Stimulated activated CD4-positive, alpha-beta T cell treated with anti-CD3 and anti-CD28 coated beads, Interleukin-1b, Interleukin-23, amount 100 ng/mL, for 4 hours (primary cell): ENCODE results near the gene OTOF.

Experiments
- DNase-seq, 2 donors: peaks; one replicate each; pipeline ENCODE4 v3.0.0-alpha.2; 2020; ENCODE audit warnings: low read depth in 2 of 2

OTOF gene

DNA sequence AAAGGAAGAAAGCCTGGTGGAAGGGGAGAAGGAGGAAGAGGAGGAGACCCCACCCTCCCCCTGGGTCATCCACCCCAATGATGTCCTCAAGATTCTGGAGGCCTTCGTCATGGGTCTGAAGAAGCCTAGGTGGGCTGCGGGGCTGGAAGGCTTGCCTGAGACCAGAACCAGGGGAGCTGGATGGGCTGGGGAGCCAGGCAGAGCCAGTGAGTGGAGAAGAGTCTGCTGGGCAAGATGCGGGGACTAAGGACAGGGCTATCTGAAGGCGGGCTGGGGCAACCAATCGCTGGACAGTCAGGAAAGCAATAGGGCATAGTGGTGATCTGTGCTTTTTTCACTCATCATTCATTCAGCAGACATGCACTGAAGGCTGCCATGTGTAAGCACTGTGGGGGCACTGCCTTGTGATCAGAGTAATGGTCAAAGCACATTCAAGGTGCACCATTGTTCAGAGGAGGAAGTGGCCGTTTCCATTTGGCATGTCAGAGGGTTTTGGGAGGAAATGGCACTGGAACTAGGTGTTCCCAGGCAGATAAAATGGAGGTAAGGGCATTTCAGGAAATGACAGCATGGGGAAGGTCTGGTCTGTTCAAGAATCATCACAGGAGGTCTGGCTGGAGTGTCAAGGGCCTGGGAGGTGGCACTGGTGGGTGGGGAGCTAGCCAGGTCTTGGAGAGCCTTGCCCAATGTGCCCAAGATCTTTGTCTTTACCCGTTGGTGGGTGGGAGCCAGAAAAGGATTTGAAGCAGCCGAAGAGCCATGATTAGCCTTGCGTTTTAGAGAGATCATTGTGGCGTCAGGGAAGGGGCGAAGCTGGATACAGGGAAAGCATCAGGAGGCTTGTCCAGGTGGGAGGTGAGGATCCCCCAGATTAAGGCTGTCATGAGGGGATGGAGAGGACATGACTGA, 24.2 kb downstream of the OTOF start:
- no peak for DNase-seq

DNA sequence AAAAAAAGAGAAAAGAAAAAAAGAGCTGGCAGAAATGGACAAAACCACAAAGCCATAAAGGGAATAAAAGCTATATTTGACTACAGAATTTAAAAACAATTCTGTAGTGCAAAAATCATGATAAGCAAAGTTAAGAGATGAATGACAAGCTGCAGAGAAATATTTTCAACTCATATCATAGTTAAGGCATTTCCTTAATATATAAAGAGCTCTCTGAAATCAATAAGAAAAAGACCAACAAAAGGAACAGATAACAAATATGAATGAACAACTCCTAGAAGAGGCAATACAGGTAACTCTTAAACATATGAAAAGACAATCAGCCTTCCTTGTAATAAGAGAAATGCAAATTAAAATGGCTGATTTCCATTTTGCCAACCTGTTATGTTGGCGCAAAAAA, 26.2 kb downstream of the OTOF start:
- DNase-seq = no peak

DNA sequence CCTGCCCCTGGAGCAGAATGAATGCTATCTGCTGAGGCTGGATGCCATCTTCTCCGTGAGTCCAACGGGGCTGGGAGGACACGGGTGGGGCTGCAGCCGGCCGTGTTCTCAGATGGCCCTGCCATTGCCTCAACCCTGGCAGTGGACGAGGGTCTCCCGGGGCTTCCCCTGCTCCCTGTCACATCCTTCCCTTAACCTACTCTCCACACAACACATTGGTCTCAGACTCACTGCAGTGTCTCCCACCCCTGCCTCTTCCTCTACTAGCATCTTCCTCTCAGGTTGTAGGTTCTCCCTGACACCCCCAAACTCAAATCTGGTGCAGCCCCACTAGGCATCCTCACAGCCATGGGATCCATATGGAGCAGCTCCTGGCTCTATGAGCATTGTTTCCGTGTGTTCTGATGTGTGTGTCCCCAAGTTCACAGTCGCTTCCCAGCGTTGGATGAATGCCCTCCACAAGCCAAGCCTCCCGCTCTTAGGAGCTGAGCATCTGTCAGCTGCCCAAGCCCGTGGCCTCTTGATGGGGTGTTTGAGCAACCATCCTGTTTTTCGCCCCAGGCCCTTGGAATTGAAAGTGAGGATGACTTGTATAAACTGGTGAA, 27.8 kb downstream of the OTOF start:
- DNase-seq = no peak

DNA sequence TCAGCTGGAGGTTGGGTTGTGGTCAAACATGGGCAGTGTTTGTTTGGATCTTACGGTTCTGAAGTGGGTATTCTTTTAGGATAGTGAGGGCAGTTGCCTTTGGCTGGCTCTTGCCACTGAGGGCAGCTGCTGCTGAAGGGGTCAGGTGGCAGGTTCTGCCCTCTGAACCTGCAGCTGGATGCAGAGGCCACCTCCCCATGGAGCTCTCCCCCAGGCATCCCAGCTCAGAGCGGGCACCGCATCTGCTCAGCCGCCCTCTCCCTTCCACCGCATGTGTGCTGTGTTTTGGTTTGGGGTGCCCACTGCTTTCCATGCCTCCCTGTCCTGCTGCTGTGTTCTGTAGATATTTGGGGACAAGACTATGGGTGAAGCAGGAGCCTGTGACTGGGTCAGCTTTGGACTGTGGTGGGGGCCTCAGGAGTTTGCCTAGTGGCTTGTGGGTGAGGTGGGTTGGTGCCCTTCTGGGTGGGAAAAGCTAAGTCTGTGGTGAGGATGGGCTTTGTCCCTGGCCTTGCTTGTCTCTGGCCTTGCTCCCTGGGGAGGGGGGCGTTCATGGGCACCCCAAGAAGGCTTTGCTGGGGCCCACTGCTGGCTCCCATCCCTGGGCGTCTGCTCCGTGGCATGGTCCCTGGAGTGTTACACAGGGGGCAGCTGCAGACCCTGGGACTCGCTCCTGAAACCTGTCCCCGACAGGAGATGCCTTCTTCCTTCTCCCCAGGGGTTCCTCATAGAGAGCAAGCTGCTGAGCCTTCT, 28.5 kb downstream of the OTOF start:
- no peak for DNase-seq

DNA sequence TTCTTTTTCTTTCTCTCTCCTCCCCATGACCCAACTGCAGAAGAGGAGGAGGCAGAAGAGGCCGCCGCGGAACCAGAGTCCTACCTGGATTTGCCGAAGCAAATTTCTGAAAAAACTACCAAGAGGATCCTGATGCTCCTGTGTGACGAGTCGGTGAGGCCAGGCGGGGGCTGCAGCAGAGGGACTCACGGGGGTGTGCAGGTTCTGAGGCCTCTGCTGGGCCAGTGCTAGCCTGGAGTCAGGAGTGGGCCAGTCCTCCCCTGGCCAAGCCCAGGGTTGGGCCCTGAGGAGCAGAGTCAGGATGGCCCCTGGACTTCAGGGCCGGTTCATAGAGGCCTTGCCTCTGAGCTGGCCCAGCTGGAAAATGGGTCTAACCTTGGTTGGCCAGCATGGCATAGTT, 29.3 kb downstream of the OTOF start:
- no peak for DNase-seq

DNA sequence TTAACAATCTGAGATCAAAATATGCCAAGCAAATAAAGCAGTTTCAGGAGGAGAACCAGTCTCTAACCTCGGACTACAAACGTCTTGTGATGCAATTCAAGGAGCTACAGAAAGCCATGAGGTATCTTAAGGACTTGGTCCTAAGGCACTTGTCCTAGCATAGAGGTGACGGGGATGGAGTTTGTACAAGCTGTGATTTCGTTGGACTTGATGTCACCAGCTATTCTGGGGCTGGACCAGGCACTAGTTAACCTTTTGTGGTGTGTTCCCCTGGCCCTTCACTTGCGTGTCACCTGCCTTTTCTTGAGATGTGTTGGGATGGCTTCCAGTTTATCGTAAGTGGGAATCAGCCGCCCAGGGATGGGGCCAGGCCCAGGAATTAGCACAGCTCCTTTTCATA, 33.7 kb downstream of the OTOF start:
- no peak for DNase-seq

DNA sequence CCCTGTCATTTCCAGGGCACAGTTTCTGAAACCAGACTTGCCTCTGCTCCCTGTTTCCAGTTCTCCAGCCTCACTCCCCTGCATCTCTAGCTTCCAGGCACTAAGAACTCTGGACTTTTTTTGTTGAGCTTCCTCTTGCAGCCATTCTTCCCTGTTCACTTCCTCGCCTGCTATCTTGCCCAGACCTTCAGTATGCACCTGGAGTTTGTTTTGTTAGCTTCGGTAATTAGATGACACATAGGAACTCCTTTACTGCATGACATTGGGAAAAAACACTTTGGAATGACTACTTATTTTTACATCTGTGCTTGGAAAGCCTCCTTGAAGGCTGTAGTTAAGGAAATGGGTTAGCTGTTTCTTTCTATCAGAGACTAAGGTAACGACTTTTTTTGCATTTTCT, 35.2 kb downstream of the OTOF start:
- no peak for DNase-seq

DNA sequence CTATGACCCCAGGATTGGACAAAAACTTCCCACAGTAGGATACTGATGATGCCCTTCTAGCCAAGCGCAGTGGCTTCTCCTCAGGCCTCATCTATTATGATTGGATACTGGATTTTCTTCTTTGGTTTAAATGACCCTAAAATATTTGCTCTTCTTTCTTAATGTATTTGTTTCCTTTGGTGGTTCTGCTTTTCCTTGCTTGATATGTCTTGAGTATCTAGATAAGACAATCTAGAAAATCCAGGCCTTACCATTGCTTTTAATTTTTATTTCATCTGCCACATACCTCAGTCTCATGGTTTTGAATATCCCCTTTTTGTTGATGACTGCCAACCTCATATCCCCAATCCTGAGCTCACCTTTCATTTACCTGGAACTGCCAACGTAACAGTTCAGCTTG, 35.6 kb downstream of the OTOF start:
- DNase-seq = no peak

DNA sequence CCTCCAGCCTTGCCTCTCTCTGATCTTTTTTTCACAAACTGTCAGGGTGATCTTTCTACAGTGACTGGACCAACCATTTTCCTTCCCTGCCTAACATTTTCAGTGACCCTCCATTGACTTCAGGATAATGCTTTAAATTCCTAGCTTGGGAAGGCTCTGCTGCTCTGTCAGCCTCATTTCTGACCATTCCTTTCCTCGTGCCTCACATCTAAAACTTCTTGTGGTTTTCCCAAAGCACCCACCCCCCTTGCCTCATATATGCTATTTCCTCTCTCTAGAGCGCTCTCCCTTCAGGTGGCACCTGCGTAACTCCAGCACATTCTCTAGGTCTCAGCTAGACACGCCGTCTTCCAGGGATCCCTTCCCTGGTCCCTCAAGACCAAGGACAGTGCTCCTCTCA, 39.0 kb downstream of the OTOF start:
- DNase-seq = no peak

DNA sequence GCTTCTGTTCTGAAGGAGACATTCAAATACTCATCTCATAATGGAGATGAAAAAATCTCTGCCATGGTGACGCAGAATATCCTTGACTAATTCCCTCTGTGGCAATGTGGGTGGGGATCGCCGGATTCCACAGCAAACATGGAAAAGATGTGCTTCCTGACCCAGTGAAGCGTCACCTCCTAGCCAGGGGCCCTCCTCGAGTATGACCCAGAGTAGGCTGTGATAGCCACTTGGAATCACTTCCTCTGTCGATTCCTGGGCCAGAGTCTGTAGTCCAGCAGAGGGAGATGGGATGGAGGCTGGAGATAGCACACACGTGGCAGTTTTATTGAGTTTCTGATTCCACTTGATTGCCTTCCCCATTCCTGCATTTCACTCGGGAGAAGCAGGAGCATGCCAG, 39.4 kb downstream of the OTOF start:
- no peak for DNase-seq

DNA sequence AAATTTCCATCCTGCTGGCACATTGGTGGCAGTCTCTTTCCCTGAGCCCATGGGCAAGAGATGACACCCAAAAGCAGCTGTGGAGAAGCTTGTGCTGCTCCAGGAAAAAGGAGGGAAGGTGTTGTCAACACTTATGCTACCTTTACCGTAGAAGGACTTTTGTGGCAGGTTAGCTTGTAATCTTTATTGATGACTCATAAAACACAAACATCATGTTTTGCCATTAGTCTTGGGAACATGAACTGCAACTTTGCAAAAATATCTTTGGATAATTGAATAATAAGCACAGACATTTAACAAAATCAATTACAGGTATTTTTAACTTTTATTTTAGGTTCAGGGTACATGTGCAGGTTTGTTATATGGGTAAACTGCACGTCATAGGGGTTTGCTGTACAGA, 42.8 kb downstream of the OTOF start:
- DNase-seq = no peak

DNA sequence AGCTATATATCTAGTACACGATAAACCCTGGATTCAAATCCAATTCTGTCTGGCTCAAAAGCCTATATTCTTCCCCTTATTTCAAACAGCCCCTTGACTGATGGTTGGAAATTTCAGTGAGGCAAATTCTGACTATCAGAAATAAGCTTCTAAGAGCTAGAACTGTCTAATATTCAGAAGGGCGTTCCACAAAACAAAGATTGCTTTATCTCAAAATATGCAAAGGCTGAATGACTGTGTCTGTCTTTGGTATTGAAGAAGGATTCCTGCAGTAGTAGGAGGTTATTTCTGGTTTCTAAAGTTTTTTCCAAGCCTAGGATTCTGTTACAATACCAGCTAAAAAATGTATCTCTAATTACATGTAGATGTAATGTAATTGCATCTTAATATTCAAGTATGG, 45.1 kb downstream of the OTOF start:
- no peak for DNase-seq

DNA sequence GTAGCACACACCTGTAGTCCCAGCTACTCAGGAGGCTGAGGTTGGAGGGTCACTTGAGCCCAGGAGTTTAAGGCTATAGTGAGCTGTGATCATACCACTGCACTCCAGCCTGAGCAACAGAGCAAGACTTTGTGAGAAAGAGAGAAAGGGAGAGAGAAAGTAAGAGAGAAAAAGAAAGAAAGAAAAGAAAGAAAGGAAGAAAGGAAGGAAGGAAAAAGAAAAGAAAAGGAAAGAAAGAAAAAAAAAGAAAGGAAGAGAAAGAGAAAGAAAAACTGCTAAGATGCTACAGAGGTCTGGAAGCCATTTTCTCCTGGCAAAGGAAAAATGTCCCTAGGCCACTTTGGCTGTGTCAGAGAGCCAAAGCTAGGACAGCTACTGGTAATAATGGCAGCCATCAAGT, 45.6 kb downstream of the OTOF start:
- no peak for DNase-seq

DNA sequence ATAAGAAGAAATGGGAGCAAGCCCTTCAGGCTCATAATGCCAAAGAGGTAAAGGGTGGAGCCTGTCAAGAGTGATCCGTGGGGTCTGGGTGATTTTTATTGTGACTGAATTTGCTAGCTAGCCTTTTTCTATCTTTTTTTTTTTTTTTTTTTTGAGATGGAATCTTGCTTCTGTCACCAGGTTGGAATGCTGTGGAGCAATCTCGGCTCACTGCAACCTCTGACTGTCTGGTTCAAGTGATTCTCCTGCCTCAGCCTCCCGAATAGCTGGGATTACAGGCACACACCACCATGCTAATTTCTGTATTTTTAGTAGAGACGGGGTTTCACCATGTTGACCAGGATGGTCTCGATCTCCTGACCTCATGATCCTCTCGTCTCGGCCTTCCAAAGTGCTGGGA, 47.1 kb downstream of the OTOF start:
- no peak for DNase-seq

DNA sequence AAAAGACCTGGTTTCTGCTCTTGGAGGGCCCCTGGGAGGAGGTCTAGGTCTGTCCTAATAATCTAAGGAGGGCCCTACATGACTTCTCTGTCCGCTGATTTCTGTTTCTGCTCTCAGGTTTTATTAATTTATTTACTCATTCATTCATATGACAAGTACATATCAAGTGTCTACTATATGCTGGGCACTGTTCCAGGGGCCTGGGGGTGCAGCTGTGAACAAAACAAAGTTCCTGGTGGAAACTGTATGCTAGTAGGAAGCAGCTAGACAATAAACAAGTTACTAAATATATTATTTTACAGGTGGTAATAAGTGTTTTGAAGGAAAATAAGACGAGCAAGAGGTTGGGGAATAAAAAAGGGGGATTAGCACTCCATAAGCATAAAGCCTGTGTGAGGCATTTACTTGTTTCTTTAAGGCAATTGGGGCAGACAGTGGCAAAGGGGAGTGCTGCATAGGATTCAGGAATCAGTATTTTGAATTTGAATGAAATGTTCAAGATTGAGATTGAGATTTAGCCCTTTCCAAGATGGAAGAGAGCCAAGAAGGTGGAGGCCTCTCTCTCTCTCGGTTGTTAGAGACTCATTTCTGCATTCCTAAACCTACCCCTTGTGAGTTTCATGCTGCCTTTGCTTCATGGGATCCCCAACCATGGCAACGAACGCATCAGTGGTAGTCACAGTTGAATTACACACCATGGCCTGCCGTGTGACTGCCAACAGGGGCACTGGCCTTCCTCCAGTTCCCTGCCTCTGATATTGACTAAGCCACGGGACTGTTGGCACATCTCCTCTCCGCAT, 47.9 kb downstream of the OTOF start:
- DNase-seq = no peak

DNA sequence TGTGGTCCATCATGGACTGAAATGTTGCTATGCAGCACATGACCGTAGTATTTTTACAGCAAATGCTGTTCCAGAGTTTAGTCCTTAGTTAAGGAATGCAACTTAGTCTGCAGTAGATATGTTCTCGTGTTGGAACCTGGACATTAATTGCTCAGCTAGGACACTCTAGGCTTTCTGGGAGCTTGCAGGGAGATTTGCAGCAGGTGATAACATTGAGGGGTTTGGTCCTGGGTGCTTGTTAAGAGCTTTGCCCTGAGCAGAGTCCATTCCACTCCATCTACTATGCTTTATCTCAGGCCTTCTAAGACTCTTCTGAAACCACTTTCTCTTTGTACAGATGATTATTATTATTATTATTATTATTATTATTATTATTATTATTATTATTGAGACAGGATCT, 49.1 kb downstream of the OTOF start:
- no peak for DNase-seq

DNA sequence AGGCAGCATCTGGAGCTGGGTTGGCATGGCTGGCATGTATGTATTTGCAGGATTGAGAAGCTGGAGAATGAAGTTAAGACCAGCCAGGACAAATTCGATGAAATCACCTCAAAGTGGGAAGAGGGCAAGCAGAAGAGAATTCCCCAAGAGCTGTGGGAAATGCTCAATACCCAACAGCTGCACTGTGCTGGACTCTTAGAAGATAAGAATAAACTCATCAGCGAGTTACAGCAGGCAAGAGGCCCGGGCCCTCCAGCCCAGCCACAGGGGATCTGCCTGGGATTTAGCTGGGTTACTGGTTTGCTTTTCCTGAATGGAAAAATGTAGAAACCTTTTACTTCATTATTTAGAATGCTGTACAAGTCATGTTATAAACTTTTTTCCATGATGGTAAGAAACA, 53.7 kb downstream of the OTOF start:
- DNase-seq = no peak

DNA sequence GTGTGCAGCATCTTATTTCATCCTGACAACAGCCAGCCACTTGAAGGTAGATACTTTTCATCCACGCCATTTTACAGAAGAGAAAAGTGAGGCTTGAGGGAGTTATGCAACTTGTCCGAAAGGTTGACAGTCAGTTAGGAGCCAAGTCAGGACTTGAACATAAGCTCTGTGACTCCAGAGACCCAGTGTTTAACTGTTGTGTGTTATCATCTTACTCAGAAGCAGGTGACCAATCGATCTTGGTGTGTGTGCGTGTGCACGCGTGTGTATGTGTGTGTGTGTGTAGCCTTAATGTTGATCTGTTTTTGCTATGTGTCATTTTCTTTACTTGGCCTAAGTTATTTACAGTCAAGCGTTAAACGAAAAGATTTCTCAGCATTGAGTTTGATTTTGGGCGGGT, 54.2 kb downstream of the OTOF start:
- no peak for DNase-seq

DNA sequence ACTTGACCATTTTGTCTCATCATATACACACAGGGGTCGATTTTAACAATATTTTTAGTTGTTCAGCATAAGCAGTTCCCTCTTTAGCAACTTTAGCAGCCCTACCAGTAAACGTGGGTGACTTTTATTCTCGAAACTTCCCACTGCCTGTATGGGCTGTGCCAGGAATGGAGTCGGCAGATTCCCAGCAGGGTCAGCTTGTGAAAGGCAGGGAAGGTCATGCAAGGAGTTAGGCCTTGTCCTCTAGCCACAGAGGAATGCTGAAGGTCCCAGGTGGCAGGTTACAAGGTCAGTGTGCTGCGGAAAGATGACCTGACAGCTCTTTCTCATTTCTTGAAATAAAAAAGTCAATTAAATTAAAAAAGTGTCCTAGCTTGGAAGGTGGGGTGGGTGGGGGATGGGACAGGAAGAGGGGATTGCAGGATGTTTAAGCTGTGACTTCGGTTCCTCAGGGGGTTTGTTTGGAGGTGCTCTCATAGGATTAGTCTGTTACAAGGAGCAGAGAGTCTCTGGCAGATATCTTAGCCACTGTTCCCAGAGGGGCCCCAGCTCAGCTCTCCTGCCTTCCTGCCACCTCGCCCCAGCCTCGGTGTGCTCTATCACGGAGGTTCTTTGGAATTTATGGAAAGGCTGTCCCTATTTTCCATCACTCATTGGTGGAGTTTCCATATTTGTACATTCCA, 54.8 kb downstream of the OTOF start:
- DNase-seq = no peak

DNA sequence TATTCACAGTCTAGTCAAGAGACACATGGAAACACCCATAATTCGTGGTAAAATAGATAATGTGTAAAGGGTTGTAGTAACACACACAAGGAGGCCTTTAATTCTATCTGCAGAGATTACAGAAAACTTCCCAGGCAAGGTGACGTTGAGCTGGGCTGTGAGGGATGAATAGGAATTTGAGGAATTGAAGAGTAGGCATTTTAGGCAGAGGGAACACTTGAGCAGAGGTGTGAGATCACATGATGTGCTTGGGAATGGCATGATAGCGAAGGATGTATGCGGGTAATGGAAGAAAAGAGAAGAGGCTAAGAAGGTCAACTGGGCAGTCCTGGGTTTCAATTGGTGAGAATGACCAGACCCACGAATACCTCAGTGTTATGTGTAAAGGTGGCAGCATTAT, 56.0 kb downstream of the OTOF start:
- no peak for DNase-seq

DNA sequence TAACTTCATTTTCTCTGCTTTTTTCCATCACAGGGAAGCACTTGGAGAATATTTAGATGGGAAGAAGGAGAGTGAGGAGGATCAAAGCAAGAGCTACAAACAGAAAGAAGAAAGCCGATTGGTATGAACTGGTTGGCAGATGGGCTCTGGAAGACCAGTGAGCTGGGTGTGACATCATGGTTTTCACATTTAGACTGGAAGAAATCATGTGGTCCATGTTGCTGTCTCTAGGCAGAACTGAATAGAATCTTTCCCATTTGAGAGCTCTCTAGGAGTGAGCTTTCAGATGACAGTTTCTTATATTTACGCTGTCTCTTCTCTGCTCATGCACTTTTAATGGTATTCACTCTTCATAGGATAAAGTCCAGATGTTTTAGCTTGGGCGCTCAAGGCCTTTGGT, 63.6 kb downstream of the OTOF start:
- no peak for DNase-seq
